ENCODE data around the gene CPPED1.
"Not testable (repeated sequence)": the region's sequence is repeated elsewhere in the genome, so short reads cannot be mapped to it uniquely, and the experiment has no call there.

The CPPED1 gene

DNA sequence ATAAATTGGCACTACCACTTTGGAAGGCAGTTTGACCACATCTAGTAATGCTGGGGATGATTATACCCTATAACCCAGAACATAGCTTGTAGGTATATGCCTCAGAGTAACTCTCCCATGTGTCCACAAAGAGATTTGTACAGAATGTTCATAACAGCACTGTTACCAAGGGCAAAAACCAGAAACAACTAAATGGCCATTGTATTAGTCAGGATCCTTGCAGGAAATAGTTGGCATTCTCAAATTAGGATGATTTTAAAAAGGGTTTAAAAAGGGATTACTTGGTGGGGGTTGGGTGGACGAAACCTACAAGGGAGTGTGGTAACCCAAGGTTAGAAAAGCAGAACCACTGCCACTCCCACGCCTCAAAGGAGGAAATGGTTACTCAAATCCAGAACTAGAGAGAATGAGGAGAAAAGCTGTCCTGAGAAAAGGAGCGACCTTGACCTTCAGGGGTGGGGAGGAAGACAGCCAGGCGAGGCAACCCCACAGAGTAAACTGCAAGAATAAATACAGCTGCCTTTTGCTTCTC lies 2.1 kb downstream of the CPPED1 start:
- no peak for DNase-seq (ENCODE audit: low read depth)

DNA sequence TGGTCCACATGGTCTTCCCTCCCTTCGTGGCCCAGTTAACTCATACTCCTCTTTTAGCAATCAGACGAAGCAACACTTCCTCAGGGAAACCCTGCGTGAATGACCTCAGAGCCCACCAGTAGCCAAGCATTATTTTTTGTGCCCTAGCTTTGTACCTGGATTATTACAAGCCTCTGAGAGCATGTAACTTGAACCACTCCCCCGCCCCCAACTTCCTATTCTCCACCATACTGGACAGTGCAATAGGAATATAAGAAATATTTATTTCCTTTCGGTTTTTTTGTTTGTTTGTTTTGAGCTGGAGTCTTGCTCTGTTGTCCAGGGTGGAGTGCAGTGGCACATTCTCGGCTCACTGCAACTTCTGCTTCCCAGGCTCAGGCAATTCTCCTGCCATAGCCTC lies 2.9 kb downstream of the CPPED1 start:
- DNase-seq (ENCODE audit: low read depth), result no peak

- not testable (repeated sequence) for DNase-seq (ENCODE audit: low read depth)
These were observed 3.7 kb downstream of the CPPED1 start for GRCh38 chr16:12799996-12800395.

GRCh38 chr16:12798846-12799245 lies 4.8 kb downstream of the CPPED1 start:
- no peak for DNase-seq (ENCODE audit: low read depth)

DNA sequence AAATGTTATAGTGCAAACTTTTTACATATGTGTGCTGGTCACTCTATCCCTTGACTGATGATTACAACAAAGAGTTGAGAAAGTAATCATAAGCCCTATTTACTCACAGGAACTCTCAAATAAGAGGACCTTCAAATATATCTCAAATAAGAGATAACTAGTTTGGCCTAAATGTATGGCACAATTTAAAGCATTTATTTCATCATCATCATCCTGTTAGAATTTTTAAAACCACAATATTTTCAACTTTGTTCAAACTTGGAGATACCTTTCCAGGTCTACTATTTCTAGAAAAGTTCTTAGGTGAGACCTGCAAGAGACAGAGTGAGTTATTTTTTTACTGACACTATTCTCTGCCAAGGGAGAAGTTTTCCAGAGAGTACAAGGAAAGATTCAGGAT lies 5.5 kb downstream of the CPPED1 start:
- DNase-seq (ENCODE audit: low read depth), result no peak

DNA sequence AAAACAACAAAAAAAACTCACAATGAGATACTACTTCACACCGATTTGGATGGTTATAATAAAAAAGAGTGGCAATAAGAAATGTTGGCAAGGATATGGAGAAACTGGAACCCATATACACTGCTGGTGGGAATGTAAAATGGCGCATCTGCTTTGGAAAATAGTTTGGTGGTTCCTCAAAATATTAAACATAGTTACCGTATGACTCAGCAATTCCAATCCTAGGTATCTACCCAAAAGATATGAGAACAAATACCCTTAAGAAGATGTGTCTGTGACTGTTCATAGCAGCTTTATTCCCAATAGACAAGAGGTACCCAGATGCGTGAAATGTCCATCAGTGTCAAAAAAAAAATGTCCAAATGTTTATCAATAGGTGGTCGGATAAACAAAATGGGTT lies 7.2 kb downstream of the CPPED1 start:
- no peak for DNase-seq (ENCODE audit: low read depth)

GRCh38 chr16:12794486-12795387 lies 8.9 kb downstream of the CPPED1 start:
- no peak for DNase-seq (ENCODE audit: low read depth)

DNA sequence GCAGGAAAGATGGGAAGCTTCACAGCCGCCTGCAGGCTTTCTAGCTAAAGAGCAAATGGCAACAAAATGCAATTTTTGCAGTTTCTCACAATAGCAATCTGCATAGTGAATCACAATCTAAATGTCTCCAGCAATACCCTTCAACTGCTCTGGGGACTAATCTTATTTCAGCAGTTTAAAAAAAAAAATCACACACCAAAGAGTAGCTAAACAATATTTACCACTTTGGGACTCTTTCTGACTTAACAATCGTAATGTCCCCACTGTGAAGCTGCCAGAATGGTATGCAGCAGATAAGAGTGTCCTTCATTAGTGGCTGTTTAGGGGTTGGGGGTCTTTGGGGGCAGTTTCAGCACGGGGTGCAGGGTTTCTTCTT lies 9.8 kb downstream of the CPPED1 start:
- no peak for DNase-seq (ENCODE audit: low read depth)

DNA sequence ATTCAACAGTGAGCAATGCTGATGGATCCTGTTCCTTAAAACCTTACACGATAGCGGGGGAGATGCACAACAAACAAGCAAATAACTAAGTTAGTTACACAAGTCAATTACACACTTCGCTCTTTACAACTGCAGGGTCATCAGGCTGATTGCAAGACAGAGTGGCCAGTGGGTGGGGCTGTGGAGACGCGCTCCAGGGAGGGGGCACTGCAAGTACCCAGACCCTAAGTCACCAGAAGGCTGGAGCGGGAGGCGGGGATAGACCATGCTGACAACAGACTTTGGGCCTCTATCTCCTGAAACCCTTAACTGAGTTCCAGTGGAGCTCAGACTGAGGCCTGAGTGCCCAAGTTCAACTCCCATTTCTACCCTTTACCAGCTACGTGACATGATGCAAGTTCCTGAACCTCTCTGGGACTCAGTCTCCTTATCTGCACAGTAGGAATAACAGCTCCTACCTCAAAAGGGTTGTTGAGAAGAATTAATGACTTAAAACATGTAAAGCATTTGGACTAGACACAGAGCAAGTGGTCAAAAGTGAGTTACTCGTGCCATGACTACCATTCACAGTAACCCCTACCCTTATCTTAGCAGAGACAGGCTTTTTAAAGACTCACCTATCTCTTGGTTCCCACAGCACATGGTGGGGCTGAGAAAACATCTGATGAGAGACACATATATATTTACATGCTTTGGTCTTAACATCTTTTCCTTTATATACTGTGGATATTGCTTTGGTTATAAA lies 10.4 kb downstream of the CPPED1 start:
- DNase-seq (ENCODE audit: low read depth), result no peak

GRCh38 chr16:12792528-12792927 lies 11.2 kb downstream of the CPPED1 start:
- not testable (repeated sequence) for DNase-seq (ENCODE audit: low read depth)

DNA sequence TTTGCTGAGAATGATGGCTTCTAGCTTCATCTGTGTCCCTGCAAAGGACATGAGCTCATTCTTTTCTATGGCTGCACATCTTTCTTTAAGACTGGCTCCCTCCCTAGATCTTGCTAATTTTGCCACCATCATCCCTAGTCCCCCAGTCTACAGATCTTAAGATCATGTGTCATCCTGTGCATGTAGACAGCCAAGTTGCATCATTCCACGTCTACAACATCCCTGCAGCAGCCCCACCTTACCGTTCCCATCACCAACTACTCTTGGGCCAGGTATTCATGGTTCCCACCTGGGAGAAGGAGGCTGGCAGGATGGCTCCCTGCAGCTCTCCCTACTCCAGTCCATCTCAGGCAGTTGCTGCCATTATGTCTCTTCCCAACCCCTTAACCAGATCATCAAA lies 12.3 kb downstream of the CPPED1 start:
- DNase-seq (ENCODE audit: low read depth), result no peak

GRCh38 chr16:12788758-12789157 lies 14.9 kb downstream of the CPPED1 start:
- no peak for DNase-seq (ENCODE audit: low read depth)

GRCh38 chr16:12786081-12786480 lies 17.6 kb downstream of the CPPED1 start:
- no peak for DNase-seq (ENCODE audit: low read depth)

- no peak for DNase-seq (ENCODE audit: low read depth)
These were observed 19.6 kb downstream of the CPPED1 start for GRCh38 chr16:12784076-12784475.

- no peak for DNase-seq (ENCODE audit: low read depth)
These were observed 21.9 kb downstream of the CPPED1 start for GRCh38 chr16:12781777-12782176.

DNA sequence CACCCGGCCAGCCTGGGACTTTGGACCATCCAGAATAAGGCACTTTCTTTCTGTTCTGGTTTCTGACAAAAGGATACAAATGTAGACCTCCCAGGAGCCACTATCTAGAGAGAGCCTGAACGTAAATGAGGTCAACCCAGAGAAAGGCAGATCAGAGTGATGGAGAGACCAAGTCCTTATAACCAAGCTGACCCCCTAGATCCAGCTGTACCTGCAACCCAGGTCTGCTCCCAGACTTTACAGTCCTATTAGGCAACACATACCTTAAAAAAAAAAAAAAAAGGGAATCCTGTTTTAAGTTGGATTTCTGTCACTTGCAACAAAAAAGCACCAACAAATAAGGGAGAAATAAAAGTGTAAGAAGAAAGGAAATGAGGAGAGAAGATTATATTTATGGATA lies 23.2 kb downstream of the CPPED1 start:
- DNase-seq (ENCODE audit: low read depth), result no peak

DNA sequence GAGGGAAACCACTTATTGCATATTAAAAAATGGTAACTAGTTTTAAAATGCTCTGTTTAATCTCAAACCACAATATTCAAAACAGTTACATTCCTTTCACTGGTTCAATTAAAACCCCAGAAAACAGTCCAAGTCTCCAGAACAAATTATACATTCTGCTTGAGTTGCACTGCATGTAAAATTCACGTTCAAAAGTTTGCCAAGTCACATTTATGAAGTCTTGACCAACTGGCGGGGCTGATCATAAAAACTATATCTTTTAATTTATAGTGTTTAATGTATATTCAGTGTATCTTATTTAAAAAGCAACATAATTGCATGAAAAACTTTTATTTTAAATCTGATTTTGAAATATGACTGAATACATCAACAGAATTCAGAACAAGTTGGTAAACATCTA lies 25.0 kb downstream of the CPPED1 start:
- no peak for DNase-seq (ENCODE audit: low read depth)

DNA sequence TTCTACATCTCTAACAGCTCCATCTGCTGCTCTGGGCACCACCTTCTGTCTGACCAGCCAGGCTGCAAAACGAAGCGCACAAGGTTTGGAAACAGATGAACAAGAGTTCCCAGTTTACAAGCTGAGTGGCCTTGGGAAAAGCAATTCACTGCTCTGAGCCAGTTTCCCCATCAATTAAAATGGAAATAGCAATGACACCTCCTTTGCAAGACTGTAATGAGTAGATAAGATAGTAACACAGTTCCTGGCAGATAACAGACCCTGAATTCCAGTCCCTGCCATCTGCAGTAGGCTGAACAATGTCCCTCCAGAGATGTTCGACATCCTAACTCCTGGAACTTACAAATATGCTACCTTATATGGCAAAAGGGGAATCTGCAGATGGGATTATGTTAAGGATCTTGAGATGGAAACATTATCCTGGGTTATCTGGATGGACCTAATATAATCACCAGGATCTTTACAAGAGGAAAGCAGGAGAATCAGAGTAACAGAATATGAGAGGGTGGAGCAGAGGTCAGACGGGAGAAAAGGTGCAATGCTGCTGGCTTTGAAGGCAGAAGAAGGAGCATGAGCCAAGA lies 27.9 kb downstream of the CPPED1 start:
- DNase-seq (ENCODE audit: low read depth), result no peak

DNA sequence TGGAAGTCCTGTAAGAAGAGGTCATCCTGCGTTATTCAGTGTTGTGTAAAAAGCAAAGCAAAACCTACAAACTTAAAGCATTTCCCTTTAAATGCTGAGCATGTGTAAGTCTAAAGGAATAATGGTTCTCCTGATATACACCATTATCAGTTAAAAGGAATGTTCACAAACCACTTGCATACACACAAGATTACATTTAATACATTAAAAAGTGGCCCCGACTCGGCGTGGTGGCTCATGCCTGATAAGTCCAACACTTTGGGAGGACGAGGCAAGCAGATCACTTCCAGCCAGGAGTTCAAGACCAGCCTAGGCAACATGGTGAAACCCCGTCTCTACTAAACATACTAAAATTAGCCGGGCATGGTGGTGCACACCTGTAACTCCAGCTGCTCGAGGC lies 30.5 kb downstream of the CPPED1 start:
- DNase-seq (ENCODE audit: low read depth), result no peak

DNA sequence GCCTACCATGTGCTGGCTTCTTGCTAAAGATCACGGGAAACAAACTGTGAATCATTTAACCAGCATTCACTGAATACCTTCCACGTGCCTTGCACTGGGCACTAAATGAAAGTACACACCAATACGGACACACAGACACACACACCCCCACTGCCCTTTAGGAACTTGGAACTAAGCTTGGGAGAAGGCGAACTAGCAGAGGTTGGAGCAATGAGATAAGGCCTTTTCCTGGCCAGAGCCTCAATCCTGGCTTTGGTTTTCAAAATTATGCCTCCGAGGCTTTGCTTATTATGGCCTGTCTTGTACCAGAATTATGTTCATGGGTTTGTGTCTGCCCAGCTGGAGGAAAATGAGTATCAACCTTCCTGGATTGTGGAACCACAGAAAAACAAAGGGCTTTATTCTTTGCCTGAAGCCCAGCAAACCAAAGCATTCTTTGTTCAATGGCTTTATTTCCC lies 32.3 kb downstream of the CPPED1 start:
- DNase-seq (ENCODE audit: low read depth), result no peak

DNA sequence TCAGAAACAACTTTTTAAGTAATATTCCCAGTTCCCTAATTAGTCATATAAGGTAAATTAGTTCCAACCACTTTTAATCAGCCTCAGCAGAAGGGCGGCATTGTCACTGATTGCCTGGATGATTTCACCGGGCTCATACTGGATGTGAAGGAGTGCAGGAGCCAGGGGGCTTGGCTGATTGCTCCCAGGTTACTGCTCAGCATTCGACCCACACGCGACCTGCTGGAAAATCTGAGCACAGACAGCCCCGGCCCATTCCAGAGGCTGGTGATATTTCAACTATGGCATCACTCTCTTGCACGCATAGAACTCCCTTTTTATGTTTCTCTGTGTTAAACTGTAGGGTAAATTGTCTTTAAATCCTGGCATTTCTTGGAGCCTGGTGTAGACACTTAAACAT lies 34.2 kb downstream of the CPPED1 start:
- no peak for DNase-seq (ENCODE audit: low read depth)

DNA sequence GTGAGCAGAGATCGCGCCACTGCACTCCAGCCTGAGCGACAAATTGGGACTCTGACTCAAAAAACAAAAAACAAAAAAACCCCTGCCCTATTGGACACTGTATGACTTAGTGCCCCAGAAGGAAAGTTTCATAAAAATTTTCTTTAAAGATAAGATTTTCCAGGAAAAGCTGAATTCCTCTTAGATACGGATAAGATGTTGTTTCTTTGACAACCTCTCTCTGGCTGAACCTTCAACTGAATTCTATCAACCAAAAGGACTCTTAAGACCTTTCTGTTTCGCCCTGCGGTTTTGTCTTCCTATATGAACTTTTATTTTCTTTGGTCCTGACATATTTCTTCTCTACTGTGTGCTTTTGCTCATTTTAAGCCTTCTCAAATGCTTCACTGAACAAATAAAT lies 35.8 kb downstream of the CPPED1 start:
- DNase-seq (ENCODE audit: low read depth), result no peak

GRCh38 chr16:12766853-12767252 lies 36.8 kb downstream of the CPPED1 start:
- no peak for DNase-seq (ENCODE audit: low read depth)

Measured in activated T-helper 1 cell treated with Interleukin-2 at 50 U/mL for 16 hours (primary cell).